Measurements from ENCODE around the gene PITPNM1. TPM values are rescaled to one million over a fixed set of nuclear protein-coding genes. Genes with fewer than 3 reads are reported as not detected.
A peak's percentile ranks its signal among the peaks of the same experiment; 100 is the strongest.

PITPNM1 gene
- total RNA-seq, 1 donor from 2014 or later = 120 TPM

- Mint-ChIP-seq H3K9me3 (no peaks in the 10 kb centered on the region), H3K4me3 (ENCODE audit: low read depth) (peak overlapping the region; percentile 92), H3K4me1 (ENCODE audit: low read depth) (peaks cover 32% of the 10 kb centered on the region), H3K27me3 (ENCODE audit: low read depth) (peaks cover 5% of the 10 kb centered on the region), H3K36me3 (ENCODE audit: low read depth) (peaks cover 43% of the 10 kb centered on the region), H3K27ac (peak overlapping the region; percentile 98)
- intact Hi-C loops (cut with micrococcal nuclease) = loop anchor here (1.0 to 5.0 kb wide), 9 partner anchors 22 to 234 kb away; partner anchors contain the start of genes ANKRD13D, PPP1CA and TMEM134
- peak; percentile 81 for DNase-seq (ENCODE audit: low spot score)
Measured at GRCh38 chr11:67505605-67506396, 638 bp upstream of the PITPNM1 start.

- Mint-ChIP-seq H3K27me3 (ENCODE audit: low read depth) (no peaks in the 10 kb centered on the region), H3K9me3 (no peaks in the 10 kb centered on the region), H3K27ac (peak overlapping the region; percentile 68), H3K4me1 (ENCODE audit: low read depth) (peaks cover 36% of the 10 kb centered on the region), H3K4me3 (ENCODE audit: low read depth) (peak overlapping the region; percentile 88), H3K36me3 (ENCODE audit: low read depth) (peaks cover 55% of the 10 kb centered on the region)
- DNase-seq (ENCODE audit: low spot score) = peak; percentile 30
- intact Hi-C loops (cut with micrococcal nuclease) = no loop called here
Measured at GRCh38 chr11:67504005-67504949, 886 bp downstream of the PITPNM1 start.

- Mint-ChIP-seq H3K27me3 (ENCODE audit: low read depth) (no peaks in the 10 kb centered on the region), H3K4me3 (ENCODE audit: low read depth) (peak overlapping the region; percentile 71), H3K27ac (no peak overlapping the region), H3K4me1 (ENCODE audit: low read depth) (peaks cover 28% of the 10 kb centered on the region), H3K9me3 (no peaks in the 10 kb centered on the region), H3K36me3 (ENCODE audit: low read depth) (peaks cover 64% of the 10 kb centered on the region)
- no peak for DNase-seq (ENCODE audit: low spot score)
- intact Hi-C loops (cut with micrococcal nuclease) = no loop called here
Measured at GRCh38 chr11:67503119-67504004, 1.8 kb downstream of the PITPNM1 start.

- H3K4me3 Mint-ChIP-seq (ENCODE audit: low read depth) = peak overlapping the region; percentile 71
- no peaks in the 10 kb centered on the region for H3K9me3 Mint-ChIP-seq
- no peak for DNase-seq (ENCODE audit: low spot score)
- intact Hi-C loops (cut with micrococcal nuclease) = no loop called here
- no peaks in the 10 kb centered on the region for H3K27me3 Mint-ChIP-seq (ENCODE audit: low read depth)
- no peak overlapping the region for H3K27ac Mint-ChIP-seq
- H3K4me1 Mint-ChIP-seq (ENCODE audit: low read depth) = peaks cover 28% of the 10 kb centered on the region
- peaks cover 66% of the 10 kb centered on the region for H3K36me3 Mint-ChIP-seq (ENCODE audit: low read depth)
Measured at GRCh38 chr11:67502328-67502979, 2.7 kb downstream of the PITPNM1 start.

- H3K36me3 Mint-ChIP-seq (ENCODE audit: low read depth) = peaks cover 62% of the 10 kb centered on the region
- intact Hi-C loops (cut with micrococcal nuclease) = no loop called here
- H3K9me3 Mint-ChIP-seq = no peaks in the 10 kb centered on the region
- no peaks in the 10 kb centered on the region for H3K27me3 Mint-ChIP-seq (ENCODE audit: low read depth)
- no peak overlapping the region for H3K27ac Mint-ChIP-seq
- no peak overlapping the region for H3K4me3 Mint-ChIP-seq (ENCODE audit: low read depth)
- no peak for DNase-seq (ENCODE audit: low spot score)
- peaks cover 24% of the 10 kb centered on the region for H3K4me1 Mint-ChIP-seq (ENCODE audit: low read depth)
Measured at GRCh38 chr11:67501854-67502253, 3.3 kb downstream of the PITPNM1 start.

- H3K4me1 Mint-ChIP-seq (ENCODE audit: low read depth) = peaks cover 20% of the 10 kb centered on the region
- H3K36me3 Mint-ChIP-seq (ENCODE audit: low read depth) = peaks cover 57% of the 10 kb centered on the region
- no peak overlapping the region for H3K4me3 Mint-ChIP-seq (ENCODE audit: low read depth)
Measured at GRCh38 chr11:67500831-67501715, 4.1 kb downstream of the PITPNM1 start.

GRCh38 chr11:67500484-67500821 lies 4.7 kb downstream of the PITPNM1 start:
- H3K27ac Mint-ChIP-seq = peak overlapping the region; percentile 21
- no peak overlapping the region for H3K4me3 Mint-ChIP-seq (ENCODE audit: low read depth)
- peaks cover 62% of the 10 kb centered on the region for H3K36me3 Mint-ChIP-seq (ENCODE audit: low read depth)
- intact Hi-C loops (cut with micrococcal nuclease) = no loop called here
- DNase-seq (ENCODE audit: low spot score) = no peak
- no peaks in the 10 kb centered on the region for H3K9me3 Mint-ChIP-seq
- peaks cover 15% of the 10 kb centered on the region for H3K4me1 Mint-ChIP-seq (ENCODE audit: low read depth)
- H3K27me3 Mint-ChIP-seq (ENCODE audit: low read depth) = no peaks in the 10 kb centered on the region

More at GRCh38 chr11:67500831-67501715, 4.1 kb downstream of the PITPNM1 start:
- intact Hi-C loops (cut with micrococcal nuclease) = no loop called here
- DNase-seq (ENCODE audit: low spot score) = no peak
- H3K9me3 Mint-ChIP-seq = no peaks in the 10 kb centered on the region
- H3K27ac Mint-ChIP-seq = peak overlapping the region; percentile 21
- no peaks in the 10 kb centered on the region for H3K27me3 Mint-ChIP-seq (ENCODE audit: low read depth)

- Mint-ChIP-seq H3K9me3 (no peaks in the 10 kb centered on the region), H3K27me3 (ENCODE audit: low read depth) (no peaks in the 10 kb centered on the region), H3K4me3 (ENCODE audit: low read depth) (no peak overlapping the region), H3K36me3 (ENCODE audit: low read depth) (peaks cover 64% of the 10 kb centered on the region), H3K4me1 (ENCODE audit: low read depth) (peaks cover 14% of the 10 kb centered on the region), H3K27ac (no peak overlapping the region)
- no peak for DNase-seq (ENCODE audit: low spot score)
- intact Hi-C loops (cut with micrococcal nuclease) = no loop called here
Measured at GRCh38 chr11:67499808-67500483, 5.2 kb downstream of the PITPNM1 start.

- intact Hi-C loops (cut with micrococcal nuclease) = no loop called here
- H3K4me3 Mint-ChIP-seq (ENCODE audit: low read depth) = no peak overlapping the region
- DNase-seq (ENCODE audit: low spot score) = no peak
- no peaks in the 10 kb centered on the region for H3K9me3 Mint-ChIP-seq
- no peaks in the 10 kb centered on the region for H3K27me3 Mint-ChIP-seq (ENCODE audit: low read depth)
- no peak overlapping the region for H3K27ac Mint-ChIP-seq
- peaks cover 70% of the 10 kb centered on the region for H3K36me3 Mint-ChIP-seq (ENCODE audit: low read depth)
- H3K4me1 Mint-ChIP-seq (ENCODE audit: low read depth) = peaks cover 14% of the 10 kb centered on the region
Measured at GRCh38 chr11:67498544-67498972, 6.6 kb downstream of the PITPNM1 start.

- Mint-ChIP-seq H3K27ac (no peak overlapping the region), H3K36me3 (ENCODE audit: low read depth) (peaks cover 62% of the 10 kb centered on the region), H3K9me3 (no peaks in the 10 kb centered on the region), H3K27me3 (ENCODE audit: low read depth) (no peaks in the 10 kb centered on the region), H3K4me1 (ENCODE audit: low read depth) (peaks cover 10% of the 10 kb centered on the region), H3K4me3 (ENCODE audit: low read depth) (no peak overlapping the region)
- no peak for DNase-seq (ENCODE audit: low spot score)
- intact Hi-C loops (cut with micrococcal nuclease) = no loop called here
Measured at GRCh38 chr11:67497656-67498291, 7.4 kb downstream of the PITPNM1 start.
